Cortex of kidney (tissue), 1 donor: ENCODE measurements around the gene DUS3L.
"Not testable (repeated sequence)": the region's sequence is repeated elsewhere in the genome, so short reads cannot be mapped to it uniquely, and the experiment has no call there.

Experiments used
- DNase-seq: peaks from one replicate; lab custom pipeline; 2025; lab: John Stamatoyannopoulos, UW

DUS3L gene

DNA sequence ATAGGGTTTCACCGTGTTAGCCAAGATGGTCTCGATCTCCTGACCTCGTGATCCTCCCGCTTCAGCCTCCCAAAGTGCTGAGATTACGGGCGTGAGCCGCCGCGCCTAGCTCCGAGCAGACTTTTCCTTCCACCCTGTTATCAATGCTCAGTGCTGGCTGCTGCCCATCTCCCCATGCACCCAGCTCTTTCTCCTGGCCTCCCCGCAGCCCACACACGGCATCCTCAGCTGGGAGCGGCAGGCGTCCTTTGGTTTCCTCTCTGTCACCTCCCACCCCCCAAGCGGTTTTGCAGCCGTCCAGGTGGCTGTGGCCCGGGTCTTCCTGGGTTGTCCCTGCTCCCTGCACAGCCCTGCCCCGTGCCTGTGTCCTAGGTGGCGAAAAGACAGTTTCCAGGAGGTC lies 18.5 kb downstream of the DUS3L start:
- no peak for DNase-seq

DNA sequence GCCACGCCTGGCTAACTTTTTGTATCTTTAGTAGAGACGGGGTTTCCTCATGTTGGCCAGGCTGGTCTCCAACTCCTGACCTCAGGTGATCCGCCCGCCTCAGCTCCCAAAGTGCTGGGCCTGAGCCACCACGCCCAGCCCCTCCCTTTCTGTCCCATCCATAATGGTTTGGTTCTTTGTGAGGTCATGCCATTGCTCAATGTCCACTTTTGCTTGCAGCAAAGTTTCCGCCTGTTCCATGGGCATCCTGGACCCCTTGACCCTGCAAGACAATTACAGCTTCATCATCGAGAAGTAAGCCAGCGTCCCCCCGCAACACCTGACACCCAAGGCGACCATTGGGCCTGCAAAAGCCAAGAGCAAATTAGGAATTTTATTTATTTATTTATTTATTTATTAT lies 23.0 kb downstream of the DUS3L start:
- no peak for DNase-seq

DNA sequence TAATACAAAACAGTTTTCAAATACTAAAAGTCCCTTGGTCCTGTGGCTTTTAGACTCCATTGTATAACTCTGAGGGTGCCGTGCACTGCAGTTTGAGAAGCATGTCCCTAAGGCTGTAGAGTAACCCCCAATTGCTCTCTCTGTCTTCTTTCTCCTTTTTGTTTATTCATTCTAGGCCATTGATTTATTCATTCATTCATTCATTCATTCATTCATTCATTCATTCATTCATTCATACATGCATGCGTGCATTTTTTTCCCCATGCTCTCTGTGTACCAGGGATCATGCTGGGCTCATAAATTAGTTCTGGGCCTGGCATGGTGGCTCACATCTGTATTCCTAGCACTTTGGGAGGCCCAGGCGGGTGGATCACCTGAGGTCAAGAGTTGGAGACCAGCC lies 25.7 kb downstream of the DUS3L start:
- no peak for DNase-seq

DNA sequence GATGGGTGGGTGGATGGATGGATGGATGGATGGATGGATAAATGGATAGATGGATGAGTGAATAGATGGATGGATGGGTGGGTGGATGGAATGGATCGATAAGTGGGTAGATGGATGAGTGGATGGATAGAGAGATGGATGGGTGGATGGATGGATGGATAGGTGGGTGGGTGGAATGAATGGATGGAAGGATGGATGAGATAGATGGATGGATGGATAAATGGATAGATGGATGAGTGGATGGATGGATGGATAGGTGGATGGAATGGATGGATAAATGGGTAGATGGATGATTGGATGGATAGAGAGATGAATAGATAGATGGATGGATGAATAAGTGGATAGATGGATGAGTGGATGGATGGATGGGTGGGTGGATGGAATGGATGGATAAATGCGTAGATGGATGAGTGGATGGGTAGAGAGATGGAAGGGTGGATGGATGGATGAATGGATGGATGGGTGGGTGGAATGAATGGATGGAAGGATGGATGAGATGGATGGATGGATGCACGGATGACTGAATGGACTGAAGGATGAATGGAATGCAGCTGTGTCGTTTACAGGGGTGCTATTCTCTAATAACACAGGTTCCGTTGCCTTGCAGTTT lies 28.2 kb downstream of the DUS3L start:
- DNase-seq = no peak

DNA sequence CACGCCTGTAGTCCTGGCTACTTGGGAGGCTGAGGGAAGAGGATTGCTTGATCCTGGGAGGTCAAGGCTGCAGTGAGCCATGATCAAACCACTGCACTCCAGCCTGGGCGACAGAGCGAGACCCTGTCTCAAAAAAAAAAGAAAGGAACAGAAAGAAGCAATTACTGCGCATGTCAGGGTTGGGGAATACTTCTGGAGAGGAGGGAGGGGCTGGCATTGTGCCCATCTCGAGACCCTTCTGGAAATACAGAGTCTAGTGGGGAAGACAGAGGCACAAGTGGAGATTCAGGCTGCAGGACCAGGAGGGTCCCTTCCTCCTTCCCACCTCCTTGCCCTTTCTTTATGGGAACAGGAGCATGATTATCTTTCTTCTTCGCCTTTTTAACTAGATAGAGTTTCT lies 37.2 kb downstream of the DUS3L start:
- DNase-seq = no peak

DNA sequence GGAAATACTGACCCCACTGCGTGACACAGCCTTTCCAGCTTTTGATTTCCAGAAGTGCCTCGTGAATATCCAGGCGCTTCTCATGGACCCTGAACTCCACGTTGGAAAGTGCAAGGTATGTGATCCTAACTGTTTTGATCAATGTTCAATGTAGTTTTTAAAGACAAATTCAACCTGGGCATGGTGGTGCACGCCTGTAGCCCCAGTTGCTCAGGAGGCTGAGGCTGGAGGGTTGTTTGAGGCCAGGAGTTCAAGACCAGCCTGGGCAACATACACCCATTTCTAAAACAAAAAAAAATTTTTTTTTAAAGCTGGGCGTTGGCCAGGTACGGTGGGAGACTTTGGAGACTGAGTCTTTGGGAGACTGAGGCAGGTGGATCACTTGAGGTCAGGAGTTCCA lies 39.3 kb downstream of the DUS3L start:
- no peak for DNase-seq

DNA sequence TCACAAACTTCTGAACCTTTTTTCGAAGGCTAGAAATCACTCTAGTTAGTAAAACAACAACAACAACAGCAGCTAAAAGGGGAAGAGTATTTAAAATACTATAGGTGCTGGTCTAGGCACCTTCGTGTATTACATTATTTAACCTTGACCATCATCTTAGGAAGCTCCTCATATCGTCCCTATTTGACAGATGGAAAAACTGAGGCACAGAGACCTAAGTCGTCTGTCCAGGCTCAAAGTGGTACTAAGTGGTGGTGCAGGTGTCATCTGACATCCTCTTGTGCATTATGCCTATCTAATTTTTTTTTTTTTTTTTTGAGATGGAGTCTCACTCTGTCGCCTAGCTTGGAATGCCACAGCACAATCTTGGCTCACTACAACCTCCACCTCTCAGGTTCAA lies 41.5 kb downstream of the DUS3L start:
- DNase-seq = no peak

DNA sequence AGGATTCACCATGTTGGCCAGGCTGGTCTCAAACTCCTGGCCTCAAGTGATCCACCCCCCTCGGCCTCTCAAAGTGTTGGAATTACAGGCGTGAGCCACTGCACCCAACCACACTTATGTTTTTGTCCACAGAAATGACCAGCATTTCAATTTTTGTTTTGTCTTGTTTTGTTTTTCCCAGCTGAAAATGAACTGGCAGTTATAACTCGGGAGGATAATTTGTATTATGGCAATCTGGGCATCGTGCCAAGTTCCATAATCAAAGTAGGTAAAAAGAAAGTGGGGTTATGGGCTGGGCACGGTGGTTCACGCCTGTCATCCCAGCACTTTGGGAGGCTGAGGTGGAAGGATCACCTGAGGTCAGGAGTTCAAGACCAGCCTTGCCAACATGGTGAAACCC lies 42.0 kb downstream of the DUS3L start:
- not testable (repeated sequence) for DNase-seq

DNA sequence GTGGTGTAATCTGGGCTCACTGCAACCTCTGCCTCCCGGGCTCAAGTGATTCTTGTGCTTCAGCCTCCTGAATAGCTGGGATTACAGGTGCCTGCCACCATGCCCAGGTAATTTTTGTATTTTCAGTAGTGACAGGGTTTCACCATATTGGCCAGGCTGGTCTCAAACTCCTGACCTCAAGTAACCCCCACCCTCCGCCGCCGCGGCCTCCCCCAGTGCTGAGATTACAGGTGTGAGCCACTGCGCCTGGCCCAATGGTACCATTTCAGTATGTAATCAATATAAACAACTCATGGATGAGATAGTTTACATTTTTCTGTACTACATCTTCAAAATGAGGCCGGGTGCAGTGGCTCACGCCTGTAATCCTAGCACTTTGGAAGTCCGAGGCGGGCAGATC lies 46.0 kb downstream of the DUS3L start:
- not testable (repeated sequence) for DNase-seq

DNA sequence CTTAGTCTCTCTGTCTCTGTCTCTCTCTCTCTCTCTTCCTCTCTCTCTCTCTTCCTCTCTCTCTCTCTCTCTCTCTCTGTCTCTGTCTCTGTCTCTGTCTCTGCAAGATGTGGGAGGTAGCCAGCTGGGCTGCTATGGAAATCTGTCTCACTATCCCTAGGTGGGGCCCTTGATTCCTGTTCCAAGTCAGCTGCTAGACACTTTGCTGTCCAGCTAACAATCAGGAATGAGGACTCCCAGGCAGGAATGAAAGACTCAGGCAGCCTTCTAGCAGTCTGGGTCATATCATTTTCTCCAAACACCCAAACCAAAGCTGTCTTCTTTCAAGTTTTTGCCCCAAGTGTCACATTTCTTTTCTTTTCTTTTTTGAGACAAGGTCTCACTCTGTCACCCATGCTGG lies 47.3 kb downstream of the DUS3L start:
- no peak for DNase-seq

DNA sequence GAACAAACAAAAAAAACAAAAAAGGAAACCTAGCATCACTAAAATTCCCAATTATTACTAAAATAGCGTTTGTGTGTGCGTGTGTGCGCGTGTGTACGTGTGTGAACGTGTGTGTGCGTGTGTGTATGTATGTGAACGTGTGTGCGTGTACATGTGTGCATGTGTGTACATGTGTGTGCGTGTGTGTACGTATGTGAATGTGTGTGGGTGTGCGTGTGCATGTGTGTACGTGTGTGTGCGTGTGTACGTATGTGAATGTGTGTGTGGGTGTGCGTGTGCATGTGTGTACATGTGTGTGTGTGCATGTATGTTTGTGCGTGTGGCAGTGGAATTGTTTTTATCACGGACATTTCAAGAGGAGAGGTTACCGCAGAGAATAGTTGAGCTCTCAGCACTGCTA lies 48.9 kb downstream of the DUS3L start:
- DNase-seq = no peak

DNA sequence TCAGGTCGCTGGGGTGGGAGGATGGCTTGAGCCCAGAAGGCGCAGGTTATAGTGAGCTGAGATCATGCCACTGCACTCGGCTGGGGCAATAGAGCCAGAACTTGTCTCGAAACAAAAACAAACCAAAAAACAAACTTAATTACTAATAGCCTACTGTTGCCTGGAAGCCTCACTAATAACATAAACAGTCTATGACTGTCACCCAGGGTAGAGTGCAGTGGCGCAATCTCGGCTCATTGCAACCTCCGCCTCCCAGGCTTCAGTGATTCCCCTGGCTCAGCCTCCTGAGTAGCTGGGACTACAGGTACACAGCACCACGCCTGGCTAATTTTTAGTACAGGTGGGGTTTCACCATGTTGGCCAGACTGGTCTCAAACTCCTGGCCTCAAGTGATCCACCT lies 52.5 kb downstream of the DUS3L start:
- DNase-seq = no peak
